Medulla oblongata (tissue), 1 donor: Measurements from ENCODE around the gene BFAR.
A peak's percentile ranks its signal among the peaks of the same experiment; 100 is the strongest.
"Not testable (repeated sequence)": the region's sequence is repeated elsewhere in the genome, so short reads cannot be mapped to it uniquely, and the experiment has no call there.

Source experiments
- DNase-seq: peaks from one replicate; pipeline ENCODE4 v3.0.0-alpha.2; 2015; ENCODE audit errors: extremely low spot score

The BFAR gene, protein sequence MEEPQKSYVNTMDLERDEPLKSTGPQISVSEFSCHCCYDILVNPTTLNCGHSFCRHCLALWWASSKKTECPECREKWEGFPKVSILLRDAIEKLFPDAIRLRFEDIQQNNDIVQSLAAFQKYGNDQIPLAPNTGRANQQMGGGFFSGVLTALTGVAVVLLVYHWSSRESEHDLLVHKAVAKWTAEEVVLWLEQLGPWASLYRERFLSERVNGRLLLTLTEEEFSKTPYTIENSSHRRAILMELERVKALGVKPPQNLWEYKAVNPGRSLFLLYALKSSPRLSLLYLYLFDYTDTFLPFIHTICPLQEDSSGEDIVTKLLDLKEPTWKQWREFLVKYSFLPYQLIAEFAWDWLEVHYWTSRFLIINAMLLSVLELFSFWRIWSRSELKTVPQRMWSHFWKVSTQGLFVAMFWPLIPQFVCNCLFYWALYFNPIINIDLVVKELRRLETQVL

DNA sequence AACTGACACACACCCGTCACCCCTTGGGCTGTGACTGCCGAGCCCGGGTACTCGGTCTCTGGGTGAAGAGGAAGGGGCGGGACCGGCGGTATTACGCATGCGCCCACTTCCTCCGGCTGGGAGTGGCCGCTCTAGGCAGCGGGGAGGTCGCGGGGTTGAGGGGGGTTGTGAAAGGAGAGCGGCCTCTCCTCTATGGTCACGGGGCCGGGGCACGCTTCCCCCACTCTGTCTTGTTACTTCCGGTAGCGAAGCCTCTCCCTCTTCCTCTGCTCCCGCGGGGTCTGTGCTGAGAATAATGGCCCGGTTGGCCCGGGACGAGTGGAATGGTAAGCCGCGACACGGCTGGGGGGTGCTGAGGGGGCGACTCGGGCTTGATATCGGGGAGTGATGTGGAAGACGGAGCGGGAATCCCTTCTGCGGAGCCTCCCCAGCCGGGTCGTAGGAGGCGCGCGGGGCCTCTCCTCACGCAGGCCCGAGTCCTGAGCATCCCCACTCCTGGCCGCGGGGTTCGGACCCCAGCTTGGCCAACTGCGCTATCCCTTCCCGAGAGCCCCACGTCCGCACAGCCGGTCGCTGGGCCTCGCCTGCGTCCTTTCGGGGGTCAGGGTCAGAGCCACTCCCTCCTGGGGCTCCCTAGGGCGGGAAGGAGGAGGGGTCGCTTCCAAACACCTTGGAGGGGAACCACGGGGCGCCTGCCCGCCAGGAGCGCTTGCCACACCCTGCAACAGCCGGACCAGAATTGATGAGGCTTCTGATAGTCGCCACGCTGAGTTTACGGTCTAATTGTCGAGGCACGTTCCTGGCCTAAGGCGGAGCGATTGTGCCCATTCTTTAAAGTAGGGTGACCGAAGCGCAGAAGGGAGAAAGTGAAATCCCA is at the start of gene BFAR:
Gene BFAR, plus strand, starts transcription at position 259 of the 877 bp plus-strand sequence. CDS start 11,396 bp downstream, outside the sequence.
- peak; percentile 99 for DNase-seq

DNA sequence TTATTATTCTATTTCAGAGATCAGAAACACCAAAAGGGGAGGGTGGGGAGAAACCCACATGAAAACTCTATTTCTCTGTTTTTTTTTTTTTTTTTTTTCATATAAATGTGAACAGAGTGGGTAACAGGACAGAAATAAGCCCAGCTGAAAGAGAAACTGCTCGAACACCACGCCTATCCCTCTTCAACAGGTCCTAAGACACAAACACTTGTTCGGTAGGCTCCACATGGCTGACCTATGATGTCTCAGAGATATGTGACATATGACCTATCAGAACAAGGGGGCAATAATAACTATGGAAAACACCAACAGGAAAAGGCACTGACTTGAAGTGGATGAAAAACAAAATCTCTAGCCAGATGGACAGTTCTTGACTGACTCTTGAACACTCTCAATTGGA is 47.5 kb upstream of the BFAR start:
- DNase-seq, result no peak

DNA sequence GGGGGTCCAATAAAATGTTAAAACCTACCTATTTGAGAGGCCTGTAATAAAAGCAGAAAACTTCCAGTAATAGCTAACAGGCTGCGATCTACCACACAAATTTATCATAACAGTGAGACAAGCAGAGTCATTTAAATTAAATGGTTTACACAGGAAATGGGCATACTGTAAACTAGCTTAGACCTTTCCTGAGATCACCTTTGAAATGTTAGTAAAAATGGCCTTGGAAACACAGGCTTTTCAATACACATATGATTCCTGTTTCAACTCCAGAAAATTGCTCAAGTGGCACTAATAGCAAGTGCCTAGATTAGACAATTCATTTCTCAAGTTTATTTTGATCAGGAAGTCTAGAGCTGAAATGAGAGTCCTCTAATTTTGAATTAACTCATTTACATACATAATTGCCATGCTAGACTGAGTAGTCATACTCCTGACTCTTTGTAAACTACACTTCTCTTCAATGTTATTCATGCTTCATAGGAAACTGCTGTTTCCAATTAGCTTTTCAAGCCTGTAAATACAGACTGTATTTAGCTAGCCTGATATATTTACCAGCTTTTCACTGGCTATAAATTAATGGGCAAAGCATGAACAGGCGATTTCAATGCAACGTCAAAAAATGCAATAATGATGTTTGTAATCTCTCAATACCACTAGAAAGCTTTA is 46.0 kb upstream of the BFAR start:
- DNase-seq, result no peak

DNA sequence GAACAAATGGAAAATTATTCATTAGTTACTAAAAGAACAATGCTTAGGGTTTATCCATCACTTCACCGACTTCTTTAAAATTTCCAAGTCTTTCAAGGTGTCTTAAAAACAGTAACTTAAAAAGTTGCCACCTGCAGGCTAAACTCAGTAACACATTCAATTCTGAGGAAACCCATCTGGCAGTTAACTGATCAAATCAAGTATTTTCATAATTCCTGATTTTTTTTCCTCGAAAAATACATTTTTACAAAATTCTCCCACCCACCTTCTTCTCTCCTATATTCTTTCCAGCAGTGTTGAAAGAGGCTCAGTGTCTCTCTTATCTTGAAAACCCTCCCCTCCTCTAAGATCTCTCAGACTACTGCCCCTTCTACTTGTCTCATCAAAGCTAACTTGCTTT is 32.6 kb upstream of the BFAR start:
- no peak for DNase-seq

DNA sequence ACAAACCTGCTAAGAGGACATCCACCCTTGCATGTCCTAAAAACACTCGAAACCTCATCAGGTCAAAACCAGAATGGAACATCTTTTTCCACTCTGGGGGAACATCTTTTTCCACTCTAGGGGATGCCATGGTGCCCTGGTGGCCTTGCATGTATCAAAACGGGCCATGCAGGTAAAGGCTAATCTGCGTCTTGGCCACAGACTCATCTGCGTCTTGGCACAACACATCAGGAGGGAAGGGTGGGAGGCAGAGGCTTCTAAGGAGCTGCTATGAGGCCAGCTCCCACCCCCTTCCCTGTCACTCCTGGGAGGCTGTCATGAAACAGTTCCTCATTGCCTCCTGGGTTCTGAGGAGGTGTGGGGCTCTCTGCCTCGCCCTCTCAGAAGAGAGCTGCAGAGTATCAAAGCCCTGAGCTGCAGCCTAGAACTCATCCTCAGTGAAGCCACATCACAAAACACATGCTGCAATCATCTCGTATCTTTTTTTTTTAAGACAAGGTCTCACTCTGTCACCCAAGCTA is 30.2 kb upstream of the BFAR start:
- no peak for DNase-seq

DNA sequence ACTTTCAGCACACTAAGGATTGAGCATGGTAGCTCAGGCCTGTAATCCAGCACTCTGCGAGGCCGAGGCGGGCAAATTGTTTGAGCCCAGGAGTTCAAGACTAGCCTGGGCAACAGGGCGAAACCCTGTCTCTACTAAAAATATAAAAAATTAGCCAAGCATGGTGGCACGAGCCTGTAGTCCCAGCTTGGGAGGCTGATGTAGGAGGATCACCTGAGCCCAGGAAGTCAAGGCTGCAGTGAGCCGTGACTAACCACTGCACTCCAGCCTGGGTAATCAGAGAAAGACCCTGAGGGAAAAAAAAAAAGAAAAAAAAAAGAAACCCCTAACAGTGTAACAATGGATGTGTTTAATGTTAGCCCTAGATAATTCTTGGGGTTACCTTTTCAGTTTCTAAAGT is 26.6 kb upstream of the BFAR start:
- DNase-seq, result no peak

DNA sequence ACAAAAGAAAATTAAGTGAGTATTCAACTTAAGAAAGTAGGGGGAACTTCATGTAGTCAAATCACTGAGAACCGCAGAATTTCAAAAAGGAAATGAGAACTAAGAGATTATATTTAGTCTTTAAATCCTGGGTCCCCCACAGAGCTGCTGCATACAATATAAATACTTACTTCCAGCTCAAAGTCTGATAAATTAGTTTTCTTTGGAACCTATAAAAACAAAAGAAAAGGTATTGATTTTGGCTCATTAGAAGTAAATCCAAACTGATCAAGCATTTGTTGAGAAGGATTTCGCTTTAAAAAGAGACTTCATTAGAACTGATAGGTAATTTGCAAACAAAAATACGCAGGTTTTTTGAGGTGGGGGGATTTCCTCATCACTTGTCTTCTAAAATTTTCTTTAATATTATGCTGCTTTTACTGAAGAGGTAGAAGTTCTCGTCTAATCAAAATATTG is 24.6 kb upstream of the BFAR start:
- DNase-seq, result no peak

DNA sequence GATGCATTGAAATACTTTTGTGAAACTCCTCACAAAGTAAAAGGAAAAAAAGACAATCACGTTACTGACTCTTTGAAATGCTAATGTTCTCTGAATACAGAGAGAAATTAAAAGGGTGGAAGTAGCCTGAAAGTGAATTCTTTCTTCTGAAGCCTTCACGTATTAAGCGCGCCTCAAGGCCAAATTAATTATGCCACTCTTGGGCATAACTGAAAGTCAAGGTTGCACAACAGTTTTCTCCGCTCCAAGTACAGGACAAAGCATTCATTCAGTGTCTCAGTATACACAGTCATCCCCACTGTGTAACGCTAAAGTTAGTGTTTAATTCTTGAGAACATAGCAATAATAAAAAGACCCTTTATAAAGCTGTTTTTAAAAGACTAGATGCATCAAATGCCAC is 24.1 kb upstream of the BFAR start:
- DNase-seq, result peak; percentile 30

DNA sequence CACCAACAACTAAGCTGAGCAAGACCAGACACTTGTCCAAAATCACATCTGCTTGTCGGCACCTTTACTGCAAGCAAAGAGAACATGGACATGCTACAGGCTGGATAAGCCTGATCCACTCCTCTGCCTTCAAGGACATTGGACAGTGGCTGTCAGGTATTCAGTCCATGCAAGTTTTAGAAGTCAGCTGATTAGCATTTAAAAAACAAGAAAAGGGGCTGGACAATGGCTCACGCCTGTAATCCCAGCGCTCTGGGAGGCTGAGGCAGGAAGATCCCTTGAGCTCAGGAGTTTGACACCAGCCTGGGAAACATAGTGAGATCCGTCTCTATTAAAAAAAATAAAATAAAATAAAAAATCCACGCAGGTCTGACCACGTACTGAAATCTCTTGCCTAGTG is 23.0 kb upstream of the BFAR start:
- DNase-seq, result no peak

DNA sequence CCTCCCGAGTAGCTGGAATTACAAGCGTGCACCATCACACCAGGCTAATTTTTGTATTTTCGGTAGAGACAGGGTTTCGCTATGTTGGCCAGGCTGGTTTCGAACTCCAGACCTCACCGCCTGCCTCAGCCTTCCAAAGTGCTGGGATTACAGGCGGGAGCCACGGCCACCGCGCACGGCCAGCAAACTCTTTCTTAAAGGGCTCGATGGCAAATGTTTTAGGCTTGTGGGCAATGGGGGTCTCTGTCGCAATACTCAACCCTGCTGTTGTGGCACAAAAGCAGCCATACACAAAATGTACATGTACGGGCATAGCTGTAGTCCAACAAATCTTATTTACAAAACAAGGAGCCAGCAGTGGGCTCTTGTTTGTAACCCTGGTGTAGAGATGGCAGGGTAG is 21.1 kb upstream of the BFAR start:
- DNase-seq, result no peak

DNA sequence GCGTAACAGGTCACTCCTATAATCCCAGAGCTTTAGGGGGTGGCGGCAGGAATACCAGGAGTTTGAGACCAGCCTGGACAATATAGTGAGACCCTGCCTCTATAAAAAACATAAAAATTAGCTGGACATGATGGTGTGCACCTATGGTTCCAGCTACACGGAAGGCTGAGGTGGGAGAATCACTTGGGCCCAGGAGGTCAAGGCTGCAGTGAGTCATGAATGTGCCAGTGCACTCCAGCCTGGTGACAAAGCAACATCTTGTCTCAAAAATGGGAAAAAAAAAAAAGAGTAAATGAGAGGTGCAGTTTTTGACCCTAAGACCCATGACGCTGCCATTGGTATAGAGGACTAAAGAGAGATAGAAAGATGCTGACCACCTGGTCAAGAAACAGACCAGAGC is 18.8 kb upstream of the BFAR start:
- no peak for DNase-seq

DNA sequence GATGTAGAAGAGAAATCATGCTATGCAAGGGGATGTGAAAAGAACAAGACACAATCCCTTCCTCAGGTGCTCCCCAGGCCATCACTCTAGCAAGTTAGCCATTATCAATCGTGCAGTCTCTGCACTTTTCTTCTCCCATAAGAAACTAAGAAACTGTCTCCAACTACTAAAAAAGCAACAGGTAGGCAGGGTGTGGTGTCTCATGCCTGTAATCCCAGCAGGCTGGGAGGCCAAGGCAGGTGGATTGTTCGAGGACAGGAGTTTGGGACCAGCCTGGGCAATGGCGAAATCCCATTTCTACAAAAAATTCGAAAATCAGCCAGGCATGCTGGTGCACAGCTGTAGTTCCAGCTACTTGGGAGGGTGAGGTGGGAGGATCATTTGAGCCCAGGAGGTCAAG is 16.5 kb upstream of the BFAR start:
- DNase-seq, result no peak

DNA sequence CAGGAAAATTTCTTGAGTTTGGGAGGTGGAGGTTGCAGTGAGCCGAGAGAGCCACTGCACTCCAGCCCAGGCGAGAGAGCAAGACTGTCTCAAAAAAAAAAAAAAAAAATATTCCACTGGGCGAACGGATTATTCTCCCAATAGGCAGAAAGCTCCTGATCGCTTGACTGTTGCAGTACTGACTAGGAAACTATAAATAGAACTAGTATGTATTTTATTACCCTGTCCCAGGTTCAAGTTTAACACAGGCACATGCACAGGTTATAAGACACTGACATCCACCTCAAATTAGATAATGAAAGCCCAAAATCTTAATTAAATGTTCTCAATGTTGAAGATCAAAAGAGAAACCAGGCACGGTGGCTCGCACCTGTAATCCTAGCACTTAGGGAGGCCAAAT is 14.2 kb upstream of the BFAR start:
- no peak for DNase-seq

DNA sequence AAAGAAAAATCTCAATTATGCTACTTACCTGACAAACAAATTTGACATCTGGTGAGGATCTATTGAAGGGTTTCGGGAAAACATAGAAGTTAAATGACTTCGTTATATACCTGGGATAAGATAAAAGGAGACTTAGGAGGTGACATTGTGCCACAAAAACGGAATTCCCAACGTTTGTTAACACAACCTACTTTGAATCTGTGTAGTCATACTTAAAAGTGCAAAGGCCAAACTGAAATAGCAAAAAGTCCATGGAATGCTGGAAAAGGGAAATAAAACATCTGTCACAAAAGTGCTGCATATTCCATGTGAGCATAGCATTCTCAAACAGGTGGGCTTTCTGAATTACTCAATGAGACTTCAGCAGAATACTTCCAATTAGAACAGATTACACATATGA is 5.7 kb upstream of the BFAR start:
- DNase-seq, result no peak

DNA sequence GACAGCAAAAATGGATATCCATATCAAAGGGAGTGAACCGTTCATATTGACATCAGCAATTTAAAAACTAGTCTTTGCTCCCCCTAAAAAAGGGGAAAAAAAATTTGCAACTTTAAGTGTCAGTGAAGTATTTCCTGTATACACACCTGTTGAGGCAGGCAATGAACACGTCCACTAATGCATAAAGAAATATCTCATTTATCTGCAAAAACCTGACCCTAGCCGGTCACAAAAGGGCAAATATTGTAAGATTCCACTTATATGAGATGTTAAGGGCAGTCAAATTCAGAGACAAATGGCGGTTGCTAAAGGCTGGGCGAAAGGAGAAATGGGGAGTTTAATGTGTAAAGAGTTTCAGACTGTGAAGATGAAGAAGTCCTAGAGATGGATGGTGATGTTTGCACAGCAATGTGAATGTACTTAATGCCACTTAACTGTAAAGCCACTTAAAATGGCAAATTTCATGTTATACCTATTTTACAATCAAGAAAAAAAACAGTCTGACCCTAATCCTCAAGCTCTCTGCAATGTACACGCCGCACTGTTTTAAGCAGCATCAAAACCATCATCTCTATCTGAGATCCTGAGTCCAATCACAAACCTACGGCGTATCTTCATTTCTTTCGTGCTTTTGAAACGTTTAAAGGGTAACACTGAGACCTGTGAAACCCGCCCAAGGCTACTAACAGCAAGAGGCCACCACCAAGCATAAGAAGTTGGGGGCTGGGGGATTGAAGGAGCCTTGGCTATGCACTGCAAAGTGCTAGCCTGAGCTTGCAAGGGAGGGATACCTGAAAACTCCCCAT is 3.7 kb upstream of the BFAR start:
- peak; percentile 6 for DNase-seq

DNA sequence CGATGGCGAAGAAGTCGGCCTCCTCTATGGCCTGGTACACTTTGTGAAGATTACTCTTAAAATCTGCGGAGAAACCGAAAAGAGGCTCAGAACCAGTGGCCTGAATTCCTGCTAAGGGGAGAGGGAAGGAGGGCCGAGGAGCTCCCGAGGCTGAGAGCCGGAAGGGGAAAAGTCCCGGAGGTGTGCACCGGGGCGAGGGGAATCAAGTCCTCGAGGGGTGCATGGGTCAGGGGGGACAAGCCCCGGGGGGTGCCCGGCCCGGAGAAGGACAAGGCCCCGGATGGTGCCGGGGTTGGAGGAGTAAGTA is 3.2 kb upstream of the BFAR start:
- no peak for DNase-seq

DNA sequence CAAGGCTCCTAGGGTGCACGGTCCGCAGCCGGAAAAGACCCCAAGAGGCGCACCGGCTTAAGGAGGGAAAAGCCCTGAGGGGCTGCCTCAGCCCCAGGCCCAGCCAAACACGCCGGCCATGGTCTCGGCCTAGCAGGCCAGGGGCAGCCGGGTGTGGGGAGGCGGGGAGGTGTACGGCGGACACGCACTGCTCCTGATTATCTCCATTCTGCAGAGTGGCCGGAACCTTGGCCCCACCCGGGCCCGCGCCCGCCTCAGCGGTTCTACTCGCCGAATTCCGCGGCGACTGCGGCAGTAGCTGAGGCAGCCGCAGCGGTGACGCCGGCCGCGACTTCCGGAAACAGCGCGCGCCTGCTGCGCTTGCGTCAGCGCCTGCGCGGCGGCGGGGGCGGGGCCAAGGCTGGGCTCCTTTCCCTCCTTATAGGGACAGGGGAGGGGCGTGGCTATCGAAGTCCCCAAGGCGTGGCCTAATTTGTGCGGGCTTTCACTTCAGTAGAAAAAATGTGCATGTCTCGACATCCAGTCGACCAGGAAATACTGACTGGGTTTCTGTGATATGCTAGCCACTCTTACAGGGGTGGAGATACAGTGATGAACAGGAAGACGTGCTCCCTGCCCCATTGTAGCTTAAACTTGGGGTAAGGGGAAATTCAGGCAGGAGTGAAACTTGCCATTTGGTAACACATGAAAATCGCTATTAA is 2.7 kb upstream of the BFAR start, which contains the start of gene PARN:
Gene PARN, minus strand, starts transcription at position 342 of the 701 bp plus-strand sequence. Its CDS starts 135 bp downstream, at position 207.
- DNase-seq, result peak; percentile 96

DNA sequence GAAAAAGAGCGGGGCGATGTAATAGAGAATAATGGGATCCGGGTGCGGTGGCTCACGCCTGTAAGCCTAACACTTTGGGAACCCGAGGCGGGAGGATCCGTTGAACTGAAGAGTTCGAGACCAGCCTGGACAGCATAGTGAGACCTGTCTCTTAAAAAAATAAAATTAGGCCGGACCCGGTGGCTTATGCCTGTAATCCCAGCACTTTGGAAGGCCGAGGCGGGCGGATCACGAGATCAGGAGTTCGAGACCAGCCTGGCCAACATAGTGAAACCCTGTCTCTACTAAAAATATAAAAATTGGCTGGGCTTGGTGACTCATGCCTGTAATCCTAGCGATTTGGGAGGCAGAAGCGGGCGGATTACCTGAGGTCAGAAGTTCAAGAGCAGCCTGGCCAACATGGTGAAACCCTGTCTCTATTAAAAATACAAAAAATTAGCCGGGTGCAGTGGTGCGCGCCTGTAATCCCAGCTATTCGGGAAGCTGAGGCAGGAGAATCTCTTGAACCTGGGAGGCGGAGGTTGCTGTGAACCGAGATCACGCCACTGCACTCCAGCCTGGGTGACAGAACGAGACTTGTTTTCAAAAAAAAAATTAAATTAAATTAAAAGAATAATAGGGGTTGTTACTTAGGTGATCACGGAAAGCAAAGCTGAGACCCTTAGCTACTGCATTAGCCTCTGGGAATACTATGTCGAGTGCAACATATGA is 2.0 kb upstream of the BFAR start:
- not testable (repeated sequence) for DNase-seq

DNA sequence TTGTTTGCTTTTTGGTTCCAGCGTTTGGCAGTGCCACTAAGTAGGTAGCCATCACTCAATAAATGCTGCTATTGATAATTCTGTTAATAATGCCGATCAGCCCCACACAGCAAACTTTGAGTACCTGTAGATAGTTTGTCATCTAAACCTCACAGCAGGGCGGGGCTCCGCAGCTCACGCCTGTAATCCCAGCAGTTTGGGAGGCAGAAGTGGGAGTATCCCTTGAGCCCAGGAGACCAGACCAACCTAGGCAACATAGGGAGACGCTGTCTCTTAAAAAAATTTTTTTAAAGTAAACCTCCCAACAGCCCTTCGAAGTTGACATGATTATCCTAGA is 1.6 kb downstream of the BFAR start:
- DNase-seq, result no peak
